Large intestine (tissue), 12 donors: Measurements from ENCODE around the gene OR13F1. TPM values are rescaled to one million over a fixed set of nuclear protein-coding genes. Genes with fewer than 3 reads are reported as not detected.
"Not testable (repeated sequence)": the region's sequence is repeated elsewhere in the genome, so short reads cannot be mapped to it uniquely, and the experiment has no call there.

ENCODE experiments used
- DNase-seq, 2 donors: peaks; one replicate each; pipeline versions ENCODE4 v3.0.0 to v3.0.0-alpha.2; 2013
- H3K27ac ChIP-seq: one replicate; pipeline ENCODE4 v1.5.1; 2013; ENCODE audit warnings: low read length
- H3K27me3 ChIP-seq: 2 replicates; pipeline ENCODE4 v1.6.1; 2013; ENCODE audit warnings: low read length; ENCODE audit not compliant: control insufficient read depth, insufficient read depth
- H3K36me3 ChIP-seq: 2 replicates; pipeline ENCODE4 v1.6.1; 2013; ENCODE audit warnings: low read length; ENCODE audit not compliant: control insufficient read depth, insufficient read depth
- H3K4me1 ChIP-seq: one replicate; pipeline ENCODE4 v1.6.1; 2013; ENCODE audit warnings: low read length; ENCODE audit not compliant: control insufficient read depth, insufficient read depth
- H3K4me3 ChIP-seq: one replicate; pipeline ENCODE4 v1.5.1; 2013; ENCODE audit warnings: low read length
- H3K9me3 ChIP-seq: one replicate; pipeline ENCODE4 v1.6.1; 2013; ENCODE audit warnings: mild to moderate bottlenecking, low read depth, low read length, moderate library complexity; ENCODE audit not compliant: control insufficient read depth
- WGBS: methylation state at CpG from one replicate; pipeline ENCODE4 v1.1.5; 2013; ENCODE audit warnings: low lambda C conversion rate; ENCODE audit not compliant: insufficient coverage; 5-methylcytosine and 5-hydroxymethylcytosine counted together
- long read RNA-seq, 11 donors: transcript quantifications; one replicate each; lab custom pipeline, GENCODE V29; 2026
- polyA plus RNA-seq: library from polyadenylated mRNA; unstranded; fragments of 120-200 nt; gene quantifications from one replicate; pipeline ENCODE4 v1.2.1, GENCODE V29; 2013

Gene OR13F1, protein sequence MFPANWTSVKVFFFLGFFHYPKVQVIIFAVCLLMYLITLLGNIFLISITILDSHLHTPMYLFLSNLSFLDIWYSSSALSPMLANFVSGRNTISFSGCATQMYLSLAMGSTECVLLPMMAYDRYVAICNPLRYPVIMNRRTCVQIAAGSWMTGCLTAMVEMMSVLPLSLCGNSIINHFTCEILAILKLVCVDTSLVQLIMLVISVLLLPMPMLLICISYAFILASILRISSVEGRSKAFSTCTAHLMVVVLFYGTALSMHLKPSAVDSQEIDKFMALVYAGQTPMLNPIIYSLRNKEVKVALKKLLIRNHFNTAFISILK
- polyA plus RNA-seq = not detected
- long read RNA-seq, donor 1 = 0 reads
- long read RNA-seq, donor 2 = 0 reads
- long read RNA-seq, donor 3 = 0 reads
- long read RNA-seq, donor 4 = 0 reads
- long read RNA-seq, donor 5 = 0 reads
- long read RNA-seq, donor 6 = 0 reads
- long read RNA-seq, donor 7 = 0 reads
- long read RNA-seq, donor 8 = 0 reads
- long read RNA-seq, donor 9 = 0 reads
- long read RNA-seq, donor 10 = 0 reads
- long read RNA-seq, donor 11 = 0 reads

DNA sequence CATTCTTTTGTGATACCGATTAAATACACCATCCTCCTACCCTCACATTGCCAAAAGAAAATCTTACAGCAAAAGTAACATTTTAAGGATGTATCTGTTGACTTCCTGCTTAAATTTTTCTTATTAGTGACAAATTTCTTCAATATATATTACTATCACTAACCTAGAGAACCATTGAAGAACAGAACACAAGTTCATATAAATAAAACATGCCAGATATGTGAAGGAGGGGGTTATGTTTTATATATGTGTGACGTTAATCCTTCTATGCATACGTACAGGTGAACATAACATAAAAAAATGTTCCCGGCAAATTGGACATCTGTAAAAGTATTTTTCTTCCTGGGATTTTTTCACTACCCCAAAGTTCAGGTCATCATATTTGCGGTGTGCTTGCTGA, at the start of gene OR13F1:
TSS of gene OR13F1 (plus strand) at position 301 of the 400 bp plus-strand sequence. CDS start at position 301, 0 bp downstream.
- Histone ChIP-seq H3K36me3 (no peaks in the 10 kb centered on the region), H3K4me1 (no peaks in the 10 kb centered on the region), H3K9me3 (no peaks in the 10 kb centered on the region), H3K4me3 (no peak within 1 kb of the TSS), H3K27me3 (no peaks in the 10 kb centered on the region), H3K27ac (no peak within 1 kb of the TSS)
- WGBS = 89% methylated on average over 3 of the region's 5 CpGs
- DNase-seq = no peak

DNA sequence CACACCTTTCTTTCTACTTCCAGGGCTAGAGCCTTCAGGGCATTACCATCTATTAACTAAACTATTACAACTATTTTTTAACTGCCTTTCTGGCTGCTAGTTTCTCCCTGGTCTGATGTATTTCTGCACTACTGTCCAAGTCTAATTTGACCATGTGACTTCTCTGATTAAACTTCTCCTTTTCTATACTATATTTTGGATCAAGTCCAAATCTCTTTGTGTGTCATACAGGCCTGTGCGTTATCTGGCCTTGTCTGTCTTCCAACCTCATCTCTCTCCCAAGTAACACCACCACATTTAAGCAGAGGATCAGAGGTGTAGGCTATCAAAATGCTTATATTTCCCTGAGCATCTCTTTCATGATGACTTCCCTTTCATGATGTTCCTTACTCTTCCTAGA, 47.2 kb upstream of the OR13F1 start:
- no peaks in the 10 kb centered on the region for H3K27me3 ChIP-seq
- no peak for DNase-seq
- H3K9me3 ChIP-seq = no peaks in the 10 kb centered on the region
- H3K4me1 ChIP-seq = no peaks in the 10 kb centered on the region
- no peaks in the 10 kb centered on the region for H3K36me3 ChIP-seq
- no peak overlapping the region for H3K27ac ChIP-seq
- H3K4me3 ChIP-seq = no peak overlapping the region
- WGBS = no CpG with 5 or more reads among the region's 1 CpG

DNA sequence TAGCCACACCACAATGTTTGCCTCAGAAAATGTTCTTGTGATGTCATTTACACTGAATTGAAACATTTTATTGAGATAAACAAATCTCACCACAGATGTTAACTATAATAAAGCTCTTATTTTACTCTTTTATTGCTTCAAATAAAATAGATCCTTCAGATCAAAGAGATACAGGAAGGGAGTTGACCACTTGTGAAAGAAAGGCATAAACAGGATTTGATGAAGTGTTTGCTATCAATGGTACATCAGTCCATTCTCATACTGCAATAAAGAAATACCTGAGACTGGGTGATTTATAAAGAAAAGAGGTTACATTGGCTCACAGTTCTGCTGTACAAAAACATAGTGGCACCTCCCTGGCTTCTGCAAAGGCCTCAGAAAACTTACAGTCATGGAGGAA, 40.2 kb upstream of the OR13F1 start:
- H3K9me3 ChIP-seq = no peaks in the 10 kb centered on the region
- no peak overlapping the region for H3K4me3 ChIP-seq
- H3K27me3 ChIP-seq = no peaks in the 10 kb centered on the region
- H3K36me3 ChIP-seq = no peaks in the 10 kb centered on the region
- H3K4me1 ChIP-seq = no peaks in the 10 kb centered on the region
- H3K27ac ChIP-seq = no peak overlapping the region
- DNase-seq = no peak

DNA sequence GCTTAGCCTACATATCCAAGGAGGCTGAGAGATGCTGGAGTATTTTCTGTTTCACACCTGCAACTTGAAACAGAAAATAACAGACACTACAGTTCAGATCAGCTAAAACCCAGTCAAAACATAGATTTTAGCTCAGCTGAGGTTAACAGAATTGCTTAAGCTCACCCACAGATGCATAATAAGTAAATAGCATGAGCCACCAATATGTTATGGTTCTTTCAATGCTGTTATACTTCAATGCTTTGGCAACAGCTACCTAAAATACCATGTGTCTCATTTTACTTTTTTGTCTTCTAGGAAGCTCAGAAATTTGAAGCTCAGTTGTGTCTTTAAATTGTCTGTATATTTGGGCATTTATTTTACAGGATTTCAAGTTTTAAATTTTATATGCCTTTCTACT, 35.8 kb upstream of the OR13F1 start:
- no peaks in the 10 kb centered on the region for H3K9me3 ChIP-seq
- H3K4me3 ChIP-seq = no peak overlapping the region
- no peak for DNase-seq
- H3K4me1 ChIP-seq = no peaks in the 10 kb centered on the region
- no peaks in the 10 kb centered on the region for H3K27me3 ChIP-seq
- H3K27ac ChIP-seq = no peak overlapping the region
- H3K36me3 ChIP-seq = no peaks in the 10 kb centered on the region

DNA sequence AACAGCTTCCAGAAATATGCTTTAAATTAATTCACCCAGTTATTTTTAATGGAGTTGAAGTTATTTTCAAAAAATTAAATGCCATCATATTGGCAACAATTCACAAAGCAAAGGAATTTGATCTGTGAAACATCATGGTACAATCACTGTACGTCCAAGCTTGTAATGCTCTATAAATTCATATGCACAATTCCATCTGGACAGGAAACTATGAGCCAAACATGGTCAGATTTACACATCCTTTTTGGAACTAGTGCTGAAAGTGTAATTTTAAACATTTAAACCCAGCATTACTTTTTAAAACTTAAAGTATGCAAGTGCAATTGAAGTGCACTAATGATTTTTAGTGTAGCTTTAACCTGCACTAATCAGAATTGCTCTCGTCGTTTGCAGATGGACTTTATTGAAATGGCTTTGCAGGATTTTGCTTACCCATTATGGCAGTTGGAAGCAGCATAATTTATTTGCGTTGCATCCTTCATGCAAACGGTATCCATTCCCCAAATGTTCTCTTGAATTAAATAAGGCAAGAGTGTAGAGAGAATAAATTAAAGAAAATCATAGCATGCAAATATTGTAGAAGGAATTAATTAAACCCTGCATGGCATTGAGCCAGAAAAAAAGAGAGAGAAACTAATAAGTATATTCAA, 21.0 kb upstream of the OR13F1 start:
- DNase-seq = no peak
- Histone ChIP-seq H3K36me3 (no peaks in the 10 kb centered on the region), H3K4me3 (no peak overlapping the region), H3K27ac (no peak overlapping the region), H3K4me1 (no peaks in the 10 kb centered on the region), H3K27me3 (no peaks in the 10 kb centered on the region), H3K9me3 (no peaks in the 10 kb centered on the region)
- 94% methylated on average over 2 of the region's 5 CpGs for WGBS

DNA sequence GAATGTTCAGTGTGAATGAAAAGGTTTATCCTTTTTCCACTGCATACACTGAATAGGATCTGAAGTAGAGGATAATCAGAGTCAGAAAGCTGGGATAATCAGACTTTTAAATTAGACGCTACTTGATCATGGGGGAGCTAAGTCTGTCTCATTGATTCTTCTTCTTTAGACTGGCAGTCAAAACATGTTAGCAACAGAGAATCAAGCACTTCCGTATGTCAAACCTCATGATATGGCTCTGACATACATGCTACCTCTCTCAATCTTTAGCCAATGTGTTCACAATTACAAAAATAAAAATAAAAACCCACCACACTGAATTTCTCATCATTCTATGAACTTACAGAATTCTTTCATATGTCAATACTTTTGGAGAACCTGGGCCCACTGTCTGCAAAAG, 19.0 kb upstream of the OR13F1 start:
- no peak overlapping the region for H3K4me3 ChIP-seq
- WGBS = 100% methylated on average over 1 of the region's 2 CpGs
- no peak for DNase-seq
- H3K4me1 ChIP-seq = no peaks in the 10 kb centered on the region
- no peaks in the 10 kb centered on the region for H3K9me3 ChIP-seq
- no peaks in the 10 kb centered on the region for H3K27me3 ChIP-seq
- H3K36me3 ChIP-seq = no peaks in the 10 kb centered on the region
- no peak overlapping the region for H3K27ac ChIP-seq

DNA sequence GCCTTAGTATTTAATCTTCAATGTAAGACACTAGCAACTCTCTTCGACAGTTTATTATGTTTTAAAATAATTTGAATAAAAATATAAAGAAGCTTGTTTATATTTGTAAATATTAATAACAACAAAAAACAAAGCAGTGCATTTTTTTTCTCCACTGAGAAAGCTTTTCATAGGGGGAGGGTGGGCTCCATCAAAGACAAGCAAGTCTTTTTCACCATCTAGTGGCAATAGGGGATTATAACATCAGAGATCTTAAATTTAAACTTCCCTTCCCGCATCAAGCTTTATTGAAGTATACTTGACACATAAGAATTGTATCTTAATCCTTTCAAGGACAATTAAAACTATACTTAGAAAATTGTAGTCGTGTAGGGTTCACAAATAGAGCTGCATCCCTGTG, 9.3 kb upstream of the OR13F1 start:
- Histone ChIP-seq H3K9me3 (peaks cover 4% of the 10 kb centered on the region), H3K4me3 (no peak overlapping the region), H3K4me1 (no peaks in the 10 kb centered on the region), H3K27me3 (no peaks in the 10 kb centered on the region), H3K27ac (no peak overlapping the region), H3K36me3 (no peaks in the 10 kb centered on the region)
- 17% methylated on average over 2 of the region's 3 CpGs for WGBS
- no peak for DNase-seq

DNA sequence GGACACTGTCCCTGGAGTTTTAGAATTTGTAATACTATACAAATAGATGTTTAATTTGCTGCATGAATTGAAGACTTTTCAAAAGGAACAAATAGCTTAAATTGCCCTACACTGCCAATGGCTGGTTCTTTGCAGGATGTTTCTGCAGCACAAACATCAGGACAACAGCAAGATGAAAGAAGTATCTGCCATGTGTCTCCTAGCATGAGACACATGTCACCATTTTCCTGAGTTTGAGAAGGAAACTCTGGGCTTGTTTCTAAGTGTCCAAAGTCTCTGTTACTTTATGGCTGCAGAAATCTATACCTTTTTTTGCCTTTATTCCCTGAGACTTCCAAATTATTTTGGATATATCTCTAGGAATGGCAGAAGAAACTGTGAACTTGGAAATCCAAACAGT, 623 bp upstream of the OR13F1 start:
- no peak overlapping the region for H3K4me3 ChIP-seq
- no peaks in the 10 kb centered on the region for H3K4me1 ChIP-seq
- no peak overlapping the region for H3K27ac ChIP-seq
- H3K36me3 ChIP-seq = no peaks in the 10 kb centered on the region
- no peak for DNase-seq
- no peaks in the 10 kb centered on the region for H3K9me3 ChIP-seq
- H3K27me3 ChIP-seq = no peaks in the 10 kb centered on the region

DNA sequence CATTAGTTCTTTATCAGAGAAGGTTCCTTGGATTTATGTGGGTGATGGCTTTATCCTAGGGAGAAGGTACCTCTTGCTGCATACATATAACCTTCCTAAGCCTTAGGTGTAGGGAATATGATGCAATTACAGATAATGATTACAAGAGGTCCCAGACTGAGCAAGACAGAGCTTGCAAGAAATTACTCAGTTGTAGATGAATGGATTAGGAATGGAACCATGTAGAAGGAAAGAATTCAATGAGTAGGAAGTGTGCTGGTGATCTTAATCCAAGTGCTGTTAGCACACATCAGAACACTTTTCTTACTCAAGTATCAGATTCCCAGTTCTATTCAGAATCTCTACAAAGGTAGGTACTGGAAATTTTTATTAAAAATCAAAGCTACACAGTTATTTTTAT, 2.5 kb downstream of the OR13F1 start:
- no peaks in the 10 kb centered on the region for H3K4me1 ChIP-seq
- no peaks in the 10 kb centered on the region for H3K27me3 ChIP-seq
- H3K36me3 ChIP-seq = no peaks in the 10 kb centered on the region
- DNase-seq = no peak
- no peak overlapping the region for H3K4me3 ChIP-seq
- no peak overlapping the region for H3K27ac ChIP-seq
- H3K9me3 ChIP-seq = no peaks in the 10 kb centered on the region

DNA sequence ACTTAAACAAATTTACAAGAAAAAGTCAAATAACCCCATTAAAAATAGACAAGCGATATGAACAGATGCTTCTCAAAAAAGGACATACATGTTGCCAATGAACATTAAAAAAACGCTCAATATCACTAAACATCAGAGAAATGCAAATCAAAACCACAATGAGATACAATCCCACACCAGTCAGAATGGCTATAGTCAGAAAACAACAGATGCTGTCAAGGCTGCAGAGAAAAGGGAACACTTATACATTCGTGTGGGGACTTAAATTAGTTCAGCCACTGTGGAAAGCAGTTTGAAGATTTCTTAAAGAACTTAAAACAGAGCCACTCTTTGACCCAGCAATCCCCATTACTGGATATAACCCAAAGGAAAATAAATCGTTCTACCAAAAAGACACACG, 10.8 kb downstream of the OR13F1 start:
- Histone ChIP-seq H3K27ac (no peak overlapping the region), H3K36me3 (no peaks in the 10 kb centered on the region), H3K27me3 (no peaks in the 10 kb centered on the region), H3K4me1 (no peaks in the 10 kb centered on the region), H3K9me3 (no peaks in the 10 kb centered on the region), H3K4me3 (no peak overlapping the region)
- no peak for DNase-seq
- WGBS = 50% methylated on average over 2 of the region's 5 CpGs

DNA sequence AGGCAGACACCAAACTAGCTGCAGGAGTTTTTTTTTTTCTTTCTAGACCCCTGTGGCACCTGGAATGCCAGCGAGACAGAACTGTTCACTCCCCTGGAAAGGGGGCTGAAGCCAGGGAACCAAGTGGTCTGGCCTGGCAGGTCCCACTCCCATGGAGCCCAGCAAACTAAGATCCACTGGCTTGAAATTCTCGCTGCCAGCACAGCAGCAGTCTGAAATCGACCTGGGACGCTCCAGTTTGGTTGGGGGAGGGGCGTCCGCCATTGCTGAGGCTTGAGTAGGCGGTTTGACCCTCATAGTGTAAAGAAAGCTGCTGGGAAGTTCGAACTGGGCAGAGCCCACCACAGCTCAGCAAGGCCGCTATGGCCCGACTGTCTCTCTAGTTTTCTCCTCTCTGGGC, 16.2 kb downstream of the OR13F1 start:
- not testable (repeated sequence) for DNase-seq, H3K9me3 ChIP-seq, H3K4me1 ChIP-seq, H3K36me3 ChIP-seq, H3K4me3 ChIP-seq, H3K27me3 ChIP-seq, H3K27ac ChIP-seq
- WGBS = no CpG with 5 or more reads among the region's 10 CpGs
